HG03175 (cell line): ENCODE results near the gene SLC25A36.
"Not testable (repeated sequence)": the region's sequence is repeated elsewhere in the genome, so short reads cannot be mapped to it uniquely, and the experiment has no call there.

ENCODE experiments used
- ATAC-seq: cut with Tn5 transposase; IDR thresholded peaks from one replicate; pipeline ENCODE4 v1.9.1; 2021; ENCODE audit warnings: mild to moderate bottlenecking, moderate library complexity; ENCODE audit not compliant: unreplicated experiment

The SLC25A36 gene

DNA sequence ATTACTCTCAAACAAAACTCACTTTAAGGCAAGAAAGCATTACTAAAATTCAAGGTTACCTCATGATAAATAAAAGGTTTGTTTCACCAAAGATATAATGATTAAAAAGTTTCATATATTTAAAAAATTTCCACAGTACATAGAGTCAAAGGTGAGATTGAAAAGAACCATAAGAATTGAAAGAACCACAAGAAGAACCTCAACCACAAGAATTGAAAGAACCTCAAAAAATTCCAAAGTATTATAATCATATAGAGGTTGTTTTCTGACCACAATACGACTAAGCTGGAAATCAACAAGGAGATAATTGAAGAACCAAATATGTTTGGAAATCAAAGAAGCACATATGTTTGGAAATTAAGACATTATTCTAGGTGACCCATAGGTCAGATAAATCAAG lies 52.7 kb downstream of the SLC25A36 start:
- ATAC-seq, result no peak

- ATAC-seq, result not testable (repeated sequence)
Measured at GRCh38 chr3:140994861-140995260, 53.2 kb downstream of the SLC25A36 start.

GRCh38 chr3:140995881-140996280 lies 54.2 kb downstream of the SLC25A36 start:
- ATAC-seq, result no peak

- peak; percentile 60 for ATAC-seq
Measured at GRCh38 chr3:141000027-141000663, 58.5 kb downstream of the SLC25A36 start.

- no peak for ATAC-seq
Measured at GRCh38 chr3:141000686-141001085, 59.0 kb downstream of the SLC25A36 start.

DNA sequence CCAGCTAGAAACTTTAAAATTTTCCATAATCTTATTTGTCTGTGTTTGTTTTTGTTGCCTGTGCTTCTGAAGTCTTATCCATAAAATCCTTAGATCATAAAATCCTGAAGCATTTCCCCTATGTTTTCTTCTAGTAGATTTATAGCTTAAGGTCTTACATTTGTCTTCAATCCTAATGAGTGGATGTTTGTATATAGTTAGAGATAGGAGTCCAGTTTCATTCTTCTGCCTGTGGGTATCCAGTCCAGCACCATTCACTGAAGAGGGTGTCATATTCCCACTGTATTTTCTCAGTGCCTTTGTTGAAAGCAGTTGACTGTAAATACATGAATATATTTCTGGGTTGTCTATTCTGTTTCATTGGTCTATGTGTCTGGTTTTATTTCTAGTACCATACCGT lies 64.7 kb downstream of the SLC25A36 start:
- ATAC-seq, result no peak

DNA sequence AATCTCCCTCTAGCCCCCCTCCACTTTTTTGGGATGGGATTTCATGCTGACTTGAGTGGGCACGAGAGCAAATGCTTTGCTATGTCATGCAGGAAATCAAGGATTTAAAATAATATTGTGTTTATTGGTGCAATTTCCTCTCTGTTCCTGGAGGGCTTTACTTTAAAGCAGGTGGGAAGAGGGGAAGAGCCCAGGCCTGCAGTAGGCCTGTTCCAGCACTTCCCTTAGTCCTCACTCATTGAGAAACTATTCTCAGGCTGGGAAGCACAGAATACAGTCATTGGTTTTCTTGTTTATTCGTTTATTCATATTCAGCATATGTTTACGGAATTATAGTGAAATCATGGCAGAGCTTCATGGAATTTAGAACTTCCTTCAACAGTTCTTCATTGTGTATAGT lies 67.9 kb downstream of the SLC25A36 start:
- ATAC-seq, result no peak

- no peak for ATAC-seq
Measured at GRCh38 chr3:141011232-141011996, 69.8 kb downstream of the SLC25A36 start.

- ATAC-seq, result no peak
Measured at GRCh38 chr3:141011997-141012262, 70.3 kb downstream of the SLC25A36 start.

DNA sequence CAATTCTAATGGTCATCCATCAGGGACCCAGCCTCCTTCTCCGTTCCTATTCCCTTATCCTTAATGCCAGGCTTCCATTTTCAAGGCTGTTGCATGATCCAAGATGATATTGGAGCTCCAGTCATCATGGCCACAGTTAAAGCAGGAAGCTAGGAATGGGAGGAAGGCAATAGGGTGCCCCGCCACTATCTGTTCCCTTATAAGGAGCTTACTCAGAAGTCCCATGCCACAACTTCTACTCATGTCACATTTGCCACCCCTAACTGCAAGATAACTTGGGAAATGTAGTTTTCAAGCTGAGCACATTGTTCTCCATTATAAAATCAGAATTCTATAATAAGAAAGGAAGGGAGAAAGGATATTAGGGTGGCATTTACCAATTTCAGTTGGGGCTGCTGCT lies 70.9 kb downstream of the SLC25A36 start:
- no peak for ATAC-seq

DNA sequence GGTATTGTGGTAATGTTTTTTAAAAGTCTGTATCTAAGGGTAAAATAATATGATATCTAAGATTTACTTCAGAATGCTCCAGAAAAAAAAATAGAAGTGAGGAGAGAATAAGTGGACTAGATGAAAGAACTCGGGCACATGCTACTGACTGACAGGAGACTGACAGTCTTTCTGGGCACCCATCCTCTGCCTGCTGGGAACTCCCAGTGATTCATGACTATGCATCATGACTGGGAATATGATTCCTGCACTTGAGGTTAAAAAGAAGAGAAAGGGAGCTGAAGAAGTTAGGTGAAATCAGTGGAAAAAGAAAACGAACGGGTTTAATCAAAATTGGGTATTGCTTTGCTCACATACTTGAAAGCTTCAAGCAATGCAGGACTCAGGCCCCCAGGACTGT lies 73.8 kb downstream of the SLC25A36 start:
- ATAC-seq, result no peak

GRCh38 chr3:141017366-141018322 lies 76.0 kb downstream of the SLC25A36 start:
- not testable (repeated sequence) for ATAC-seq

- ATAC-seq, result no peak
Measured at GRCh38 chr3:141019244-141019643, 77.6 kb downstream of the SLC25A36 start.

DNA sequence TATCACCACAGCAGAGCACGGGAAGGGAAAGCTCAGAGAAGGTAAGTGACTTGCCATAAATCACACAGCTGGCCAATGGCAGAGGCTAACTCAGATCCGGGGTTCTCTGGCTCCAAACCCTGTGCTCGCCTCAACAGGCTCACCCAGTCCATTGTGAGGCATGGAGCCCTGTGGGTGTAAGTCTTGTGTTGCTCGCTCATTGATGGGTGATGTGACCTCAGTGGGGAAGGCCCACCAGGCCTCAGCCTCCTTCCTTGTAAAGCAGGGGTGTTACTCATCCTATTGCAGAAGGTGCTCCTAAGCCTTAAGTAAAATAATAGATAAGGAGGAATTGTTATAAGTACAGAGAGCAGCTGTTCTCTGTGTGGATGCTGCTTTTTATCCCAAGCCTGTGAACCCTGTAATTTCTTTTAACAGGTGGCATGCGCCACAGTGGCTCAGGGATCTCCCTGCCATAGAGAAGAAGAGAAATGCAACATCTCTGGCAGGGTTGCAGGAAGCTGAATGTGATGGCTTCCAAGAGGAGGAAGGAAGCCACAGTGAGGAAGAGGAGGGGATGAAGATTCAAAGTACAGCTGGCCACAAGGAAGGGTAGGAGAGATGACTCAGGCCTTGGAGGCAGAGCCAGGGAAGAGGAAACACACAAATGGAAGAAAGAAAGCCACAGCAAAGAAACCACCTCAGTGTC lies 78.7 kb downstream of the SLC25A36 start:
- no peak for ATAC-seq

GRCh38 chr3:141021261-141021660 lies 79.6 kb downstream of the SLC25A36 start:
- no peak for ATAC-seq
